Measurements from ENCODE around the gene DDX47.
A peak's percentile ranks its signal among the peaks of the same experiment; 100 is the strongest.
"Not testable (repeated sequence)": the region's sequence is repeated elsewhere in the genome, so short reads cannot be mapped to it uniquely, and the experiment has no call there.

DDX47 gene

GRCh38 chr12:12823300-12823699, 10.2 kb downstream of the DDX47 start:
- no peak for DNase-seq (ENCODE audit: low spot score)

DNA sequence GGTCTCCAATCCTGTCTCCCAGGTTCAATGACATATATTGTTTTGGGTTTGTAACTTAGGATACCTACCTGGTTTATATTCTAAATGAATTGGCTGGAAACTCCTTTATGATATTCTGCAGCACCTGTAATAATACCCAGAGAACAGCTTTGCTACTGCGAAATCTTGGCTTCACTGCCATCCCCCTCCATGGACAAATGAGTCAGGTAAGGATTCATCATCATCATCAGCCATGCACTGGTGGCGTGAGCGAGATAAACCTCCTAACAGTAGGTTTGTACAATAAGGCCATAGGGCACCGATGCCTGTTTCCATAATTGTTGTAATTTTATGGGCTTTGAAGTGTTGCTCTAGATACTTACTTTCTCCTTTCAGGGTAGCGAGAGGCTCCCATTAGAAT, 10.7 kb downstream of the DDX47 start:
- DNase-seq (ENCODE audit: low spot score), result no peak

DNA sequence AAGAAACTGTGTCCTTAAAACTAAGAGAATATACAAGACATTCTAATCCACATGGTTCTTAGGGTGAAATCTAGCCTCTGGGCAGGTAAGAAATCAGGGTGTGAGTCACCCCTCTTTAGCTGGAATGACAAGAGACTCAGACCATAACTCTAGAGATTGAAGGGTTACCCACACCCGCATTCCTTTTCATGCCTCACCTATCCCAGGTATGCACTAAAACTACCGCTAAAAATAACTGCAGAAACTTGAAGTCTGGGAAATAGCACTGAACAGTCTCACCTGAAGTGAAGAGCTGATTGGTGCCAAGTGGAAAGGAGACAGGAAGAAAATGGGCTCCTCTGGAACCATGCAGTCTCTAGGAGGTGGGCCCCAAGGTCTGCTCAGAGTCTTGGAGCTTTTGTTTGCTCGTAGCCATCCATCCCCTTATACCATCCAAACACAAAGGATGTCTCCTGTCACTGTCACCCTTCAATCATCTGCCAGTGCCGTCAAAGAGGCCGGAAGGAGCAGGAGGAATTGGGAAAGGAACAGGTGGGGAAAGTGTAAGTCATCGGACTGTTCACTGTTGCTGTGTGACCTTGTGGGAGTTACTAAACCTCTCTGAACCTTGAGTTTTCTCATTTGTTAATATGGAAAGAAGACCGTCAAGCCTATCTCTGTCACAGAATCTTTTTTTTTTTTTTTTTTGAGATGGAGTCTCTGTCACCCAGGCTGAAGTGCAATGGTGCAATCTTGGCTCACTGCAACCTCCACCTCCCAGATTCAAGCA, 22.4 kb downstream of the DDX47 start:
- DNase-seq (ENCODE audit: low spot score), result no peak

DNA sequence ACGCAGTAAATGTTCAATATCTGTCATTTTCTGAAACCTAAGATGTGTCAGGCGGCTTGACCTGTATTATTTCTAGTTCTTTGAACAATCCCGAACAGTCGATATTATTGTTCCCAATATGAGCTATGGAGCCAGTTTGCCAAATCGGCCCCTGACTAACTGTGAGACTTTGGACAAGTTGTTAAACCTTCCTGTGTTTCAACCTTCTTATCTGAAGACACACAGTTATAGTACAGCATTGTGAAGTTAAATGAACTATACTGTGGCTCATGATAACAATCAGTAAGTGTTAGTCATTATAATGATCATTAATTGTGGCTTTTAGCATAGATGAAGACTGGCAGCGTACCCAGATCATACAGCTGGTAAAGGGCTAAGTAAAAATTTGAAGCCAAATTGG, 23.4 kb downstream of the DDX47 start:
- no peak for DNase-seq (ENCODE audit: low spot score)

- peak; percentile 63 for DNase-seq (ENCODE audit: low spot score)
Observed at GRCh38 chr12:12837025-12837812, 24.1 kb downstream of the DDX47 start.

- no peak for DNase-seq (ENCODE audit: low spot score)
Observed at GRCh38 chr12:12837813-12838153, 24.6 kb downstream of the DDX47 start.

DNA sequence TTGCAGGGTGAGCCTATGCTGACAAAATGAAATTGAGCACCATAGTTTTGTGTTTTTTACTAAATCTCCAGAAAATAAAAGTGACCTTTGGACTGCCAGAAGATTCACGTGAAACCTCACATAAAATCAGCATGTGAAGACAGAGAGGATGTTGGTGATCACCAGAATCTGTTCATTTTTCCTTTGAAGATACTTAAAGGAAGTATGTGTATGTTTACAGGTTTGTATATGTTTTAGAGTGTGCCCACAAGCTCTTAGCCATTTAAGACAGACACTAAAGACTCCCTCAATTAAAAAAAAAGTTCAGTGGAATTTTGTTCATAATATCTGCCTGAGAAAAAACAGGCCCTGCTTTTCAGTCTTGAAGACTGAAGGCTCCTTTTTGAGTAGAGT, 25.9 kb downstream of the DDX47 start:
- DNase-seq (ENCODE audit: low spot score), result no peak

DNA sequence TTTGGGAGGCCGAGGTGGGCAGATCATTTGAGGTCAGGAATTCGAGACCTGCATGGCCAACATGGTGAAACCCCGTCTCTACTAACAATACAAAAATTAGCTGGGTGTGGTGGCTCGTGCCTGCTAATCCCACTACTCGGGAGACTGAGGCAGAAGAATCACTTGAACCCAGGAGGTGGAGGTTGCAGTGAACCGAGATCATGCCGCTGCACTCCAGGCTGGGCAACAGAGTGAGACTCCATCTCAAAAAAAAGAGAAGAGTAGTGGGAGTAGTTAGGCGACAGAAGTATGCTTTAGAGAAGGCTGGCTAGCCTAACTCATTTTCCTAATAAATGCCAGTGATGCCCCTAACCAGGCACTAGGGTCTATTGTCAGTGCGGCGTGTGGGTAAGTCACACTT, 26.3 kb downstream of the DDX47 start:
- not testable (repeated sequence) for DNase-seq (ENCODE audit: low spot score)

DNA sequence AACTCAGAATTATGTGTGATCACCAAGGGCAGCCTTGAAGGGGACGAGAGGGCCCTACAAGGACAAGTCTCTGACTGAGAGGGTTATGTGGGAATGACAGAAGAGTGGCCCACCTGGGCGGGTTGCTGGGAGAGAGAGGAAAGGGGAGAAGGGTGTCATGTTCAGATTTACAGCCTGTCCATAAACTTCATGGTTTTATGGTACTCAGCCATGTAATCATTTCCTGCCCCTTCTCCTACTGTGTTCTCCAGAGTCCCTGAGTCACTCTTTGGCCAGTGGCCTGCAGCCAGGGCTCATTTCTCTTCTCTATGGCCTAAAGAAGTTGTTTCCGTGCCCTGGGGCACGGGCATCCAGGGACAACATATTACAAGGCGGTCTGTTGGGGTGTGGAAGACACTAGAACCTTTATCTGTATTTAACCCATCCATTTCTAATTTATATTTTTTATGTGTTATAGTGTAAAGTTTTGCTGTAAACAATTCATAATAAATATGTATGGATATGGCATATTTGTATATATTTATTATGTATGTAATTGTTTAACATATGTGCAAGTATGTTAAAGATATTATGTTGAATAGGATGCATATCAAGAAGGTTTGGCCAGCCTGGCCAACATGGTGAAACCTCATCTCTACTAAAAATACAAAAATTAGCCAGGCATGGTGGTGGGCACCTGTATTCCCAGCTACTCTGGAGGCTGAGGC, 26.9 kb downstream of the DDX47 start:
- no peak for DNase-seq (ENCODE audit: low spot score)

DNA sequence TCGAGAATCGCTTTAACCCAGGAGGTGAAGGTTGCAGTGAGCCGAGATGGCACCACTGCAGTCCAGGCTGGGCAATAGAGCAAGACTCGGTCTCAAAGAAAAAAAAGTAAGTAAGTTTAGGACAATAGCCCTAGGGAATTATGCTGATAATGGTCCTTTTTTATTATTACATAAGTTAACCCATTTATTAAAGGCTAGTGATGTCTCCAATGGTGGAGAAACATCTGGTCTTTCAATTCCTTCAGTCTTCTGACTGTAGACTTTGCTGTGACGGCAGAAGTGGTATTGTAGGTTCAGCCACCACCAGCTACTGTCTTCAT, 27.4 kb downstream of the DDX47 start:
- DNase-seq (ENCODE audit: low spot score), result no peak

DNA sequence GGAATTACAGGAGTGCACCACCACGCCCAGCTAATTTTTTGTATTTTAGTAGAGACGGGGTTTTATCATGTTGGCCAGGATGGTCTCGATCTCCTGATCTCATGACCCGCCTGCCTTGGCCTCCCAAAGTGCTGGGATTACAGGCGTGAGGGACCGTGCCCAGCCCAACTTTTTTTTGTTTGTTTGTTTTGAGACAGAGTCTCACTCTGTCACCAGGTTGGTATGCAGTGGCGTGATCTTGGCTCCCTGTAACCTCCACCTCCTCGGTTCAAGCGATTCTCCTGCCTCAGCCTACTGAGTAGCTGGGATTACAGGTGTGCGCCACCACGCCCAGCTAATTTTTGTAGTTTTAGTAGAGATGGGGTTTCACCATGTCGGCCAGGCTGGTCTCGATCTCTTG, 28.3 kb downstream of the DDX47 start:
- not testable (repeated sequence) for DNase-seq (ENCODE audit: low spot score)

GRCh38 chr12:12845794-12846243, 32.7 kb downstream of the DDX47 start:
- DNase-seq (ENCODE audit: low spot score), result peak; percentile 19

DNA sequence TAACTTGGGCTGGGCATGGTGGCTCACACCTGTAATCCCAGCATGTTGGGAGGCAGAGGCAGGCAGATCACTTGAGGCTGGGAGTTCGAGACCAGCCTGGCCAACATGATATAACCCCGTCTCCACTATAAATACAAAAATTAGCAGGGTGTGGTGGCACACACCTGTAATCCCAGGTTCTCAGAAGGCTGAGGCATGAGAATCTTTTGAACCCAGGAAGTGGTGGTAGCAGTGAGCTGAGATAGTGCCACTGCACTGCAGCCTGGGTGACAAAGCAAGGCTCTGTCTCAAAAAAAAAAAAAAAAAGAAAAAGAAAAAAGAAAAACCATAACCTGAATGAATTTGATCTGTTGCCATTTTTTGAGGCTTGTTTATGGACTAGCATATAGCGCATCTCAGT, 33.6 kb downstream of the DDX47 start:
- peak; percentile 65 for DNase-seq (ENCODE audit: low spot score)

DNA sequence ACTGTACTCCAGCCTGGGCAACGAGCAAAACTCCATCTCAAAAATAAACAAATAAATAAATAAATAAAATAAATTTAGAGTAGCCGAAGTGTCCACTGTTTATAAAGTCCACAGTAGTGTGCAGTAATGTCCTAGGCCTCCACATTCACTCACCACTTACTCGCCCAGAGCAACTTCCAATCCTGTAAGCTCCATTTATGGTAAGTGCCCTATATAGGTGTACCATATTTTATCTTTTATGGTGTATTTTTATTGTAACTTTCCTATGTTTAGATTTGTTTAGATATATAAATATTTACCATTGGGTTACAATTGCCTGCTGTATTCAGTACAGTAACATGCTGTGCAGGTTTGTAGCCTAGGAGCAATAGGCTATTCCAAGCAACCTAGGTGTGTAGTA, 40.3 kb downstream of the DDX47 start:
- no peak for DNase-seq (ENCODE audit: low spot score)

GRCh38 chr12:12859690-12860089, 46.5 kb downstream of the DDX47 start:
- DNase-seq (ENCODE audit: low spot score), result no peak

DNA sequence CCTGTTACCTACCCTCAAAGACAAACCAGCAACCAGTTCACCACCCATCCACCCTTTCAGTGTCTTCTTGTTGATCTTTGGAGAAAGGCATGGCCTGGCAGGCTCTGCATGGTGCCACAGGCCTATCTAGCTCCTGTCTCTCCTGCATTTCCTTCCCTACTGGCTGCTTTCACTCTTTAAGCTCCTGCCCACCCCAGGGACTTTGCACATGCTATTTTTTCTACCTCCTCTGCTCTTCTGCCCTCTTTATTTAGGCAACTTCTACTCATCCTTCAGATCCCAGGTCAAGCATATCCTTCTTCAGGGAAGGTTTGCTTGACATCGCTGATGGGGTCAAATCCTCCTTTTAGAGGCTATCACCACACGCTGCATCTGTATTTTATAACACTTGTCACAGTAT, 51.1 kb downstream of the DDX47 start:
- DNase-seq (ENCODE audit: low spot score), result no peak

- DNase-seq (ENCODE audit: low spot score), result no peak
Observed at GRCh38 chr12:12868477-12869235, 55.5 kb downstream of the DDX47 start.

- no peak for DNase-seq (ENCODE audit: low spot score)
Observed at GRCh38 chr12:12870465-12870864, 57.3 kb downstream of the DDX47 start.

- DNase-seq (ENCODE audit: low spot score), result no peak
Observed at GRCh38 chr12:12871587-12872138, 58.5 kb downstream of the DDX47 start.

DNA sequence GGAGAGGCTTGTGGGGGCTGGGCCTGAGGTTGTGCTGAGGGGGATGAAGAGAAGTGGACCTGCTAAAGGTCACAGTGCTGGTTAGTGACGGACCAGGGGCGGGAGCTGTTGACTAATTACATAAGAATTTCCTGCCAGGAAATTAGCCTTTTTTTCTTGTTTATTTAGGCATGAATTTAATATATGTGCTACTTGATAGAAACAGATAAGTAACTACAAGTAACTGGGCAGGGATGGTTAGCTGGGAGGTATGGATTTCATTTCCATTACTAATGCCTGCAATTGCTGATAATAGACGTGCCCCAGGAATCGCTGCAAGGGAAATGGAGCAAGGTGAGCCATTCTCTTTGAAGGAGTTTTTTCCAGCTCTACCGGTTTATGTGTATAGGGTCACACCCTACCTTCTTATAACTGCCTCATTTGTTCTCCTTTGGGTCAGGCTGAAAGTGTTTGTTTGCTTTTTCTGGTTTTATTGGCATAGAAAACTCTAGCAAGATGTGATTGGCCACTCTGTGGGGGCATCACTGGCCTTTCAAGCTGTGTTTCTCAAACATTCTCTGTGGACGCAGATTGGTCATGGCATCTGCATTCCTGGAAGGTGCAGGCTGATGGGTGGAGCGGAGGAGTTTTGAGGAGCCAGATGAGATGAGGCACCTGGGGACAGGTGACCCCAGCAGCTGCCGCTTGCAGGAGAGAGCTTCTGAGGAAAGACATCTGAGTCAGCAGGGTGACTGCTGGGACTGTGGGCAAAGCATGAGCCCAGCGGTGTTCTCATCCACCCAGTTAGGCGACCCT, 59.2 kb downstream of the DDX47 start:
- no peak for DNase-seq (ENCODE audit: low spot score)

- DNase-seq (ENCODE audit: low spot score), result no peak
Observed at GRCh38 chr12:12872934-12873275, 59.8 kb downstream of the DDX47 start.

Measured in CD4-positive, alpha-beta T cell treated with Interleukin-2 at 100 ng/mL for 4 hours (primary cell).